NOMO-1 treated with dmso at 0.1 percent for 144 hours (cell line): ENCODE results near the gene REPIN1.

Experiments
- DNase-seq: peaks from one replicate; lab custom pipeline; 2025; ENCODE audit not compliant: unreplicated experiment; lab: John Stamatoyannopoulos, UW

The REPIN1 gene

DNA sequence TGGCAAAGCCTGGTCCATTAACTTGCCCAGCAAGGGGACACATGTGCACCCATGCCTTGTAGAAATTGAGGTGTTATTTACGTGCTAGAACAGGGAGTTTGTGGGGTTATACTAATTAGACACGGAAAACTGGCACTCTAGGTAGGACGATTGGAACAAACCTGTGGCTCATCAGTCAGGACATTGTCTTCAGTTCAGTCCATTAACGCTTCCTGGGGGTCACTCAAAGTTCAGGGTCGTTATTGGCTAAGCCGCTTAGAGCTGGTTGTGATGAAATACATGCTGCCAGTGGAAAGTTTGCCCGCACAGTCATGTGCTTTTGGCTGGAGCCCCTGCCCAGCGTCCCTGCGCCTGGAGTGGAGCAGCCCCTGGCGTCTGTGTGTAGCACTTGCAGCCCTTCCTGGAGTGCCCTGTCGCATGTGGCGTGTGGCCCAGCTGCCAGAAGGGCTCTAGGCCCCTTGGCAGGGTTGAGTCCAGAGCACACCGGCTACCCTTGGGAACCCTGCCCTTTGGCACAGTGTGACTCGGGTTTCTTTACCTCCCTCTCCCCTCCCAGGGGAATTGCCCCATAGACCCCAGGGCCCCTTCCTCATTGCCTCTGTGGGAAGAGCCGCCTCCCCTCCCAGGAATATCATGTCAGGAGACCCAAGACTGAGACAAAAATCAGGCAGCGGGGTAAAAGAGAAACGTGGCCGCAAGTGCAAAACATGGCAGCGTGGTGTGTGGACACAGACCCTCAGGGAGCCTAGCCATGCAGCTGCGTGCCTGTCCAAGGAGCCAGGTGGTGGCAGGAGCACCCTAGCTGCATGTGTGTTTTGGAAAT lies 20.3 kb downstream of the REPIN1 start:
- peak; percentile 89 for DNase-seq

DNA sequence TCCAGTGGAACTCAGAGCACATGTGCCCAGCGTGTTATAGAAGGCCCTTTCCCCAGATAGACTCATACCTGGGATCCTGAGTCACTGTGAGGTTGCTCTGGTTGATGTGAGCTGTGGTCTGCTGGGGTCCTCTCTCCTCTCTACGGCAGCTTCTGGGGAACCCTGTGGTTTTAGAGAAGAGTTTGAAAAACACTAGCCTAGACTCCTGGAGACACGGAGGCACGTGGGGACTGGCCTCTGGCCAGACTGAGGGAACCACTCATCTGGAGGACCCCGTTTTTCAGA lies 20.9 kb downstream of the REPIN1 start:
- DNase-seq: no peak

- no peak for DNase-seq
Observed at GRCh38 chr7:150390205-150390604, 21.6 kb downstream of the REPIN1 start.

DNA sequence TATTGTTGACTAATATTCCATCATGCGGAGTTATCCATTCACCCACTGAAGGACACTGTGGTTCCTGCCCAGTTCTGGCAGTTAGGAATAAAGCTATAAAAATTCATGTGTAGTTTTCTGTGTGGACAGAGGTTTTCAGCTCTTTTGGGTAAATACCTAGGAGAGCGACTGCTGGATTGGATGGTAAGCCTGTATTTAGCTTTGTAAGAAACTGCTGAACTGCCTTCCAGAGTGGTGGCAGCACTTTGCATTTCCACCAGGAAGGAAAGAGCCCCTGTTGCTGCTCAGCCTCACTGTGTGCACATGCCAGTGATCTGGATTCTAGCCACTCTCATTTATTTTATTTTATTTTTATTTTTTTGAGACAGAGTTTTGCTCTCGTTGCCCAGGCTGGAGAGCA lies 24.7 kb downstream of the REPIN1 start:
- no peak for DNase-seq

DNA sequence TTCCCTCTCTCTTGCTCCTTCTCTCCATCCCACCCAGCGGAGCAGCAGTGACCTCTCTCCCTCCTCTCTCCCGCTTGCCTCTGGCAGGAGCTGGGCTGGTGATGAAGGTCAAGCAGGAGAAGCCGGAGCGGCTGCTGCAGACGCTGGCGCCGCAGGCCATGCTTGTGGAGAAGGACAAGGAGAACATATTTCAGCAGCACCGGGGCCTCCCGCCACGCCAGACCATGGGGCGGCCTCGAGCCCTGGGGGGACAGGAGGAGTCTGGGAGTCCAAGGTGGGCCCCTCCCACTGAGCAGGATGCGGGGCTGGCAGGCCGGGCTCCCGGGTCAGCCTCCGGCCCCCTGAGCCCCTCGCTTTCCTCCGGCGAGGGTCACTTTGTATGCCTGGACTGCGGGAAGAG lies 27.8 kb downstream of the REPIN1 start:
- DNase-seq: no peak

GRCh38 chr7:150396851-150397260 lies 28.2 kb downstream of the REPIN1 start:
- no peak for DNase-seq

- no peak for DNase-seq
Observed at GRCh38 chr7:150397346-150398107, 28.9 kb downstream of the REPIN1 start.

DNA sequence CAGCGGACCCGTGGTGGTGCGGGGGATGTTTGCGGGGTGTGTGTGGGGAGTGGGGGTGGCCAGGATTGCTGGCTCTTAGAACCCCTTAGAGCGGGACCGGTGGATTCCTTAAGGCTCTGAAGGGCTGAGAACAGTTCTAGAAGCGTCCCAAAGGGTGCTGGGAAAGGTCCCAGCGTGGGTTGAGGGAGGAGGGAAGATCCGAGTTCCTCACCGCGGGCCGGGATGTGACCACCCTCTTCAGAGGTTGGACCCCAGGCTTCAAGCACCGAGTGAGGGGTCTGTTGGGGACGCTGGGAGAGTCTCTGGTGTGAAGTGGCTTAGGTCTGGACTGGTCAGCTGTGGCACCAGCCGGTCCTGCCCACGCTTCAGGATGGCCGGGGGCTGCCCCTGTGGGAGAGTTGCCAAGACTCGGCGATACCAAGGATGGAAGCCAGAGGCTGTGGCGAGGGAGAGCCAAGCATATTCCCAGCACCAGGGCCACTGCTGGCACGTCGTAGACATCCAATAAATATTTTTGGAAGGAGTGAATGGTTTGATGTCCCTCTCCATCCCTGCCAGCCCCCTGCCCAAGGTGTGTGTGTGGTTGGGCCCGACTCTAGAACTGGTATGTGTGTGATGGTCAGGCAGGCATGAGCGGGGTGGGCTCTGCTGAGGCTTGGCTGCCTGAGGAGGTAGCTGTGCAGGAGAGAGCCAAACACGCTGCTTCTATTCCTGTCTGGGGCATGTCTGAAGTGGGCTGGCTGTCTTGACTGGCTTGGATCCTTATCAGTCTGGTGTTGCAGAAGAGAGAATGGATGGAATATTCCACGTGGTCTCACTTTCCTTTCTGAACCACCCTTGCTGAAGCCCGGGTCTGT lies 29.7 kb downstream of the REPIN1 start:
- no peak for DNase-seq

GRCh38 chr7:150398965-150399320 lies 30.3 kb downstream of the REPIN1 start:
- no peak for DNase-seq

GRCh38 chr7:150399421-150400007 lies 30.9 kb downstream of the REPIN1 start:
- DNase-seq: no peak

DNA sequence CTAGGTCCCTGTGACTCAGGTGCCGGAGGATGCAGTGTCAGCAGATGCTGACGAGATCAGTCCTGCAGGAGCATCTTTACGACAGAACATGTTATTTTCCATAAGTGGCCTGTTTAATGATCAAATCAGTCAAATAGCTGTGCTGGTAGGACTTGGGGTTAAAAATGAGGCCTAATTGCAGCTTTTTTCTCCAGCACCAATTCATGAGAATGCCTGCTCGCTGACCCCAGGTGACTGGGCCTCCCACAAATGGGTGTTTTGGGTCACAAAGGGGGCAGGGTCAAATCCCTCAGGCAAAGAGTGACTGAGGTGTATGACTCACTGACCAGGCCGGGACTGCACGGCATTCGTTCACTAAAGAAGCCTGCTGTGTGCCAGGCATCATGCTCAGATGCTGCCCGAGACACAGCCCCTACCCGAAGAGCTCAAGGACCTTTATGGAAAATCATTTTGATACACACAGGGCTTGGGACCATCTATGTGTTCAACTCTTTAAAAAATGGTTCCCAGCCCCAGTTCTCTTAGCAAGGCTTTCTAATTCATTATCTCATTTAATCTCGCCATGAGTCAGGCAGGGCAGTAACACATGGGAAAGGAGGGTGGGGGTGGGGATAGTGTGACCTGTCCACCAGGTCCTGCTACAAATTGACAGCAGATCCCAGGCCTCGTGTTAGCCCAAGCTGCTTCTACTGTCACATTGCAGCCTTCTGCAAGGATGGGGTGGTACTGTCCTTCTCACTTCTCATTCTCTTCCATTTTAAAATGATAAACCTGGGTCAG lies 31.6 kb downstream of the REPIN1 start:
- no peak for DNase-seq

- no peak for DNase-seq
Observed at GRCh38 chr7:150400788-150401423, 32.3 kb downstream of the REPIN1 start.

- no peak for DNase-seq
Observed at GRCh38 chr7:150401424-150401790, 32.8 kb downstream of the REPIN1 start.

- no peak for DNase-seq
Observed at GRCh38 chr7:150401861-150402631, 33.4 kb downstream of the REPIN1 start.

GRCh38 chr7:150402671-150403321 lies 34.2 kb downstream of the REPIN1 start:
- no peak for DNase-seq

DNA sequence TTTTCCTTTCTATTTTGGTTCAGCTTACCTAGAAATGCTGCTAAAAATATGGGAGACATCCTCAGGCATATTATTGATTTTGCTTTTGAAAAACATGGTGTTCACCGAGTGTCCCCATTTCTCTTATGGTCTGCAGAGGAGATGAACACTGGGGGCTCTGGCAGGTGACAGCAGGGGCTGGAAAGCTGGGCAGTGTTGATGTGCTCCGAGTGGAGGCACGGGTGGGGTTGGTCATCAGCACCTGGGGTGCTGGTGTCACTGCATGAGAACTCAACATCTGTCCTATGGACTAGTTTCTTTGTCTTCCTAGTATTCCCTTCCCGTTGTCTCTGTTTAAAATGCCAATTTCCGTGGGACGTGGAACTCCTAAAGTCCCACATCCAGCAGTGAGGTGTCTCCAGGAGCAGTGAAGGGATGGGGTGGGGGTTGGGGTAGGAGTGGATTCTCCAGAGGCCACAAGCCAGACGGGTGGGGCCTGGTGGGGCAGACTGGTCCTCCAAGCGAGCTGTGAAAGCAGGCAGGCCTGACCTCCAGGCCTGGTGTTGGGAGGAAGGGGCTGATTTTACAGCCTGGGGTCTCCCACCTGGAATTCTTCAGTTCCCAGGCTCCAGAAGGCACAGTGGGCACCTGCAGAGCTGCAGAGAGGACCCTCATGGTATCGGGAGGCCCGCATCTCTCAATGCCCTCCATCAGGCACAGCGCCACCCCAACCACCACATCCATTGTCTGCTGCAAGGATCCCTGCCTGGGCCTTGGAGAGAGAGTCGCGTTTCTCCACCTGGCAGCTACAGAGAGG lies 35.0 kb downstream of the REPIN1 start:
- DNase-seq: no peak

- no peak for DNase-seq
Observed at GRCh38 chr7:150404172-150404804, 35.7 kb downstream of the REPIN1 start.
